Epidermal melanocyte (primary cell): Measurements from ENCODE around the gene ANGPTL5.
A peak's percentile ranks its signal among the peaks of the same experiment; 100 is the strongest.
"Not testable (repeated sequence)": the region's sequence is repeated elsewhere in the genome, so short reads cannot be mapped to it uniquely, and the experiment has no call there.

Experiments
- DNase-seq: peaks from one replicate; pipeline ENCODE4 v3.0.0; 2011; ENCODE audit warnings: low spot score; ENCODE audit not compliant: insufficient read length

The ANGPTL5 gene

DNA sequence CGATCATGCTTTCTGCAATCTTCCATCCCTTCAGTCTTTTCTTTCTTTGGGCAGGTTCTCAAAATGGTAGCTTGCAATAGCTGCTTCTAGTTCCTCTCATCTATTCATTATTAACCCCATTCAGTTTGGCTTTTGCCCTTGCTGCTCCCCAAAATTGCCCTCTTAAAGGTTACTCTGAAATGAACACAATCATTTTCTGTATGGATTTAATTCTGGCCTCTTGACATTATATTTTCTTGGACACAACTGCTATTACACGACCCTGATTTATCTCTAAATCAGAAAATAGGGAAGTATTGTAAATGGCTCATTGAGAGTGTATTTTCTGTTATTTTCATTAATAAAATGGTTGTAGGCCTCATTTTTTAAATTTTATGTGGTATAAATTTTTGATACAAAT is at the start of gene ANGPTL5:
TSS of gene ANGPTL5 (minus strand) at position 101 of the 400 bp plus-strand sequence. CDS start 8,613 bp downstream, outside the sequence.
- no peak for DNase-seq

DNA sequence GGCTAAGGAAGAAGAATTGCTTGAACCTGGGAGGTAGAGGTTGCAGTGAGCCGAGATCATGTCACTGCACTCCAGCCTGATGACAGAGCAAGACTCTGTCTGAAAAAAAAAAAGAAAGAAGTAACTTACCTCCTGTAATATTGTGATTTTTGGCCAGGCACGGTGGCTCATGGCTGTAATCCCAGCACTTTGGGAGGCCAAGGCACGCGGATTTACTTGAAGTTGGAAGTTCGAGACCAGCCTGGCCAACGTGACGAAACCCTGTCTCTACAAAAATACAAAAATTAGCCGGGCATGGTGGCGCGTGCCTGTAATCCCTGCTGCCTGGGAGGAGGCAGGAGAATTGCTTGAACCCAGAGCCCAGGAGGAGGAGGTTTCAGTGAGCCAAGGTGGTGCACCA is 47.9 kb upstream of the ANGPTL5 start:
- not testable (repeated sequence) for DNase-seq

DNA sequence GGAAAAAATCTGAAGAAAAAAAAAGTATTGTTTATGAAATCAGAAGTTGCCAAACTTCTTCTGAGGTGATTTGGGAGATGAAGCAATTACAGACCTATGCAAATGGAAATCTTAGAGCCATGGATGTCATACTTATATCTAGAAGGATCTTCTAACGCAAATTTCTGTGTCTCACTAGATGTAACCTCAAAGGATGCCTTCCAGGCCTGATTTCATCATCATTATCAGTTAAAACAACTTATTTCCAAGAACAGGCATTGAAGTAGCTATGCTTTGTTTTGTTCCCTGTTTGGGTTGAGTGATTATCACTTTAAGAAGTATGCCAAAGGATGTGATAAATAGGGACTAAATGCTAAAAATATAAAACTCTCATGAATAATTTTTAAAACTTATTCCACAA is 43.9 kb upstream of the ANGPTL5 start:
- DNase-seq, result no peak

DNA sequence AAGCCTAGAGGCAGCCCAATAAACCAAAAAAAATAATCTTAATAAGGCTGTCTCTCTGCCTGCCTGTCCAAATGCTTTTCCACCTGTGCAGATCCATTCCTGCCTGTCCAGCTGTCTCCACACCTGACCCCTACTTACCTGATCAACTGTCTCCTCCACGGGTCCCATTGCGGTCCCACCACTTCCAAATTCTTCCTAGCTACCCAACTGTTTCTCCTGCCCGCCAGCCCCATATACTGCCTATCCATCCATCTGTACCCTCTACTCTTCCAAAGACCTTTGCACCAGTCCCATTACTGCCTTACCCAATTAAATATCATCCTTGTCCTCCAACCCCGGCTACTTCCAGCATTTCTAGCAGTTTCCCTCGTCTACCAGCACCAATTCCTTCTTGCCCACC is 39.4 kb upstream of the ANGPTL5 start:
- no peak for DNase-seq

DNA sequence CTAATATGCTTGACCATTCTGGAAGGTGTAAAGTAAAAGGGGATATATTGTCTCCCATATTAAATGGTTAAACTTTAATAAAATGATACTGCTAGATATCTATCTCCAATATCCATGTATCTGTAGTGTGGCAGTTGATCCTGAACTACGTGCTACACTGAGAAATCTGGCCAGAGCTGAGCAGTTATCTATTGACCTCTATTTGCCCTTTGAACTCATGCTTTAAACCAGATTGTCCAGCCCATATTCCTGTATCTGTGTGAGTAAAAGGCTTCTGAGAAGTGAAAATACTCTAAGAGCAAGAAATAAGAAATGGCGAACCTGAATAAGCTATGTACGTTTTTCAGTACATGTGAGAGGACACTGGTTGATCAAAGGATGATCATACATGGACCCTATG is 39.0 kb upstream of the ANGPTL5 start:
- DNase-seq, result no peak

DNA sequence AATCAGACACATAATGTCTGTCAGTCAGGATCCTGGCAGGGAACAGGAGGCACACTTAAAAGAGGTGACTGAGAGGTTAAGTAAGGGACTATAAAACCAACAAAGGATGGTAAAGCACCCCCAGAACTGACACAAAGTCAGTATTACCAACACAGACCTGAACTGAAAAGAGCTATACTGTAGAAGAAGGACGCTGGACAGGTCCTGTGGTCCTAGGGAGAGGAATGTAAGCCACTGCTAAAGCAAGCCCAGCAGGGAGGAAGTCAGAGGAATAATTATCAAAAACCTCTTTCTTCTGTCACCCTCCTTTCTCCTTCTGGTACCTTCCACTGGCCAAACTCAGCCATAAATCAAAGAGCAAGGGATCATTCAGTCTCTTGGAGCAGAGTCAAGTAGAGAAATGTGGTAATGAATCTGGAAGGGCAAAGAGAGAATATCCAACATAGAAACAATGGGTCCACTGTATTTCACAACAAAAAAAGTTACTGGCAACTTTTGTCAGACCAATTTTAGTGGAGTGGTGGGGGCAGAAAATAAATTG is 33.4 kb upstream of the ANGPTL5 start:
- DNase-seq, result no peak

DNA sequence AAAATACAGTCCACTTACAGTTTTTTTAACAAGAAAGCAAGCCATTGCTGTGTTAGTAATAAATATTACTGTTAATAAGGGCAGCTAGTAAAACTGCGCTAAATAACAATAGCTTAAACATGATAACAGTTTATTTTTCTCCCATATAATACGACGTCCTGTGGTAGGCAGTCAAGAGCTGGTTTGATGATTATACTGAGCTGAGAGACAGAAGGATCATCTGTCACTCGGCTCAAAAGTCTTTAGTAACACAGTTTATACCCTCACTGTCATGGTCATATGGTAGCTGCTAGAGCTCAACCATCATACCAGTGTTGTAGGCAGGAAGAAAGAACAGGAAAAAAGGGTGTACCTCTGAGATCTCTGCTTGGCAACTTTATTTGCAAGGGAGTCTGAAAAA is 29.1 kb upstream of the ANGPTL5 start:
- no peak for DNase-seq

DNA sequence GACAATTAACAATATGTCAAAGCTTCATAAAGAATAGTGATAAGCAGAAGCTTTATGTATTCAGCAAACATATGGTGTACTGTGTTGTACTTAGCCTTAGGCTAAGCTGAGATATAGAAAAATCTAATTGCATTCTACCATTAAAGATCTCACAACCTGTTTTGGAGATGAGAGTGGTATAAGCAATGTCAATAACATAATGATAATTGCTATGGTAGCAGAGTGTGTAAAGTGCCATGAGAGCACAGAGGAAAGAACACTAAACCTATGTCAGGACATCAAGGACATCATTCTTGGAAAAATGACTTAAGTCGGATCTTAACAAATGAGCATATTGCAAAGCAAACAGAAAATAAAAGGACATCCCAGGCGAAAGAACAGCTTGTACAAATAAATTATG is 28.6 kb upstream of the ANGPTL5 start:
- DNase-seq, result no peak

DNA sequence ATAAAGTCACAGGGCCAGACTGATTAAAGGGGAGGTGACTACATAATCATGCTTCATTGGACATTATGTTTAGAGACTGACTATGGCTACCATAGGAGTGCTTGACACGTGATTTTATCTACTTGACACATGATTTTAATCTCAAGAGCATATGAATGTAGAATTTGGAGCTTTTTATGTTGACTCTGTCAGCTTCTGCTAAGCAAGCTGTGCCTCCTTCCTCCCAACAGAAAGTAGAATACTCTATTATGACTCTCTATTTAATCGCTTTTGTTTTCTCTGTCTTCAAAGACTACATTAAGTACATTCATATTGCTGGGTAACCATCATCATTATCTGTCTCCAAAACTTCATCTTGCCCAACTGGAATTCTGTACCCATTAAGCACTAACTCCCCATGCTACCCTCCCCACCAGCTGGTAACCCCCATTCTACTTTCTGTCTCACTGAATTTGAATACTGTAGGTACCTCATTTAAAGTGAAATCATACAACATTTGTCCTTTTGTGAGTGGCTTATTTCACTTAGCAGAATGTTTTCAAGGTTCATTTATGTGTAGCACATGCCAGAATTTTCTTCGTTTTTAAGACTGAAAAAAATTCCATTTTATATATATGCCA is 24.7 kb upstream of the ANGPTL5 start:
- no peak for DNase-seq

DNA sequence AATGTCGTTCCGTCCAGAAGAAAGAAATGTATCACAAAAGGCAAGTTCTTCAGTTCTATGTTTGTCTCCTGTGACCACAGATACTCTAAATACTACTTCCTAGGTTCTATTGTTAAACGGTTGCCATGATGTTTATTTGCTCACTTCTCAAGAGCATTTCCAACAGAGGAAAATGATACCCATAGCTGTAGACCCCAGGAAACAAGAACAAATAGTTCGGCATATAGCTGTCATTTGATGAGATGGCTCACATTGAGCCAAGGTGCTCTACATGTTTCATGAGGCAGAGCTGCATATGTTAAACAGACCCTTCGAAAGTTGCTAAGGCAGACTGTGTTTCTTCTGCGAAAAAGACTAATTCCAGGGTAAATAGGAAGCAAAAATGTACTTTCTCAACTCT is 15.4 kb upstream of the ANGPTL5 start:
- no peak for DNase-seq

DNA sequence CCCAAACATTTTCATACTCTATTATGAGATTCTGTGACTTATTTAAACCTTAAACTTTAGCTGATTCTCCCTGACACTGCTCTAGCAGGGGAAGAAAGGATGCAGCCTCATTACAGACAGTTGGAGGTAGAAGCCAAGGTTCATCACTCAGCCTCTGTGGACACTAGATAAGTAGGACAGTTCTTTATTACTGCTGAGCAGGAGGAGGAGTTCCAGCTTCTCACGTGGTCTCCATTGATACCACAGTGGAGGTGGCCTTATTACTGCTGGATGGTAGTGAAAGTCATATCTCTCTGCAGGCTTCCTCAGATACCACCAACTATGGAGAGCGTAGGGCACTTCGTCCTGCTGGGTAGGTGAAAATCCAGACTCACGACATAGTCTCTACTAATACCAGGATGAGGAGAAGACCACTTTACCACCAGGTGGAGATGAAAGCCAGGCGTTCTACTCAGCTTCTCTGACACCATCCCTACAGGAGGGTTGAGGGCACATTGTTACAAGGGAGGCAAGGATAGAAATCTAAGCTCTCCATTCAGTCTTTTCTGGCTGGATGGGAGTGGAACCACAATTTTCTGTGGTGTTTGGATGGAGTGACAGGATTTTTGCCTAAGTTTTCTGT is 13.1 kb upstream of the ANGPTL5 start:
- DNase-seq, result no peak

DNA sequence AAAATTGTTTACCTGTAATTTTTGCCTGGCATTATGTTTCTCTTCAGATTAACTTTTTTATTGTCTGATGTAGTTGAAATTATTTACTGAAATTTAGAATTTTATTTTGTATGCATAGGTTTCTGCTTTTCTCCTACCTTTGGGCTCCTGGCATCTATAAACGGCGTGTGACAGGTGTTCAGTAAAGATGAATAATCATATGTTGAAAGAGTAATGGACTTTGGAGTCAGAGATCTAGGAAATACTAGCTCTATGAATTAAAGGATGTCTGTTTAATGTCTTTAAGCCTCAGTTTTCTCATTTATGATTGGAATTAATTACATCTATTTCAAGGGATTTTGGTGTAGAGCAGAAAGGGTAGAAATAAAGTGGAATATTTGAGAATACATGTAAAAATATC is 7.2 kb upstream of the ANGPTL5 start:
- DNase-seq, result no peak

DNA sequence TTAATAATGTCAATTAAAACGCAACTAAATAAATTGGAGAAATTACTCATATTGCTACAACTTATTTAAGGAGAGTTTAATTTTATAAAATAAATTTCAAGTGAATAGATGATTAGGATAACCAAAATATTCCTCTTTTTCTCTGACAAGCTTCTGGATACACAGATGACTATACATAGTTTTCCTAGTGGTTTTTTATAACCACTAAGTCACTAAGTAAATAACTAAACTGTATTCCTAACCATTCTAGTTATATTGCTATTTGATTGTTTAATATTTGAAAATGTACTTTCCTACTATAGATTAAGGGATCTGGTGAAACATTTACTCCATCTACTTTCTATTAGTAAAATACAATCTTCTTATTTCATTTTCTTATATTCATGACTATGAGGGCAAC is 4.7 kb upstream of the ANGPTL5 start:
- DNase-seq, result no peak

DNA sequence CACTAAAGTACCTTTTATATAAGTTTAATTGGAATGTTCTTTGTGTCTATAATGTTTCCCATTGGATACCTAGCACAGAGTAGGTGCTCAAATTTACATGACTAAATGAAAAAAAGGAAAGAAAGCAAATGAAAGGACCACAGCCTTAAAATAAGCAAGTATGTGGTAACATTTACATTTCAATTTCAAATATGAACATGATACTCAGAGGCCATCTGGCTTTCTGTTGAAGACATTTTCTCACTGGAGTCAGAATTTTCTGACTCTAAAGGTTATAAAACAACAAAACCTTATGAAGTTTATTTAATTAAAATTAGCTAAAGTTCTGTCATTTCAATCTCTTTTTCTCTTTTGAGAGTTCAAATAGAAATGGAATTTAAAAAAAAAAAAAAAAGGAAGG is 904 bp upstream of the ANGPTL5 start:
- no peak for DNase-seq

DNA sequence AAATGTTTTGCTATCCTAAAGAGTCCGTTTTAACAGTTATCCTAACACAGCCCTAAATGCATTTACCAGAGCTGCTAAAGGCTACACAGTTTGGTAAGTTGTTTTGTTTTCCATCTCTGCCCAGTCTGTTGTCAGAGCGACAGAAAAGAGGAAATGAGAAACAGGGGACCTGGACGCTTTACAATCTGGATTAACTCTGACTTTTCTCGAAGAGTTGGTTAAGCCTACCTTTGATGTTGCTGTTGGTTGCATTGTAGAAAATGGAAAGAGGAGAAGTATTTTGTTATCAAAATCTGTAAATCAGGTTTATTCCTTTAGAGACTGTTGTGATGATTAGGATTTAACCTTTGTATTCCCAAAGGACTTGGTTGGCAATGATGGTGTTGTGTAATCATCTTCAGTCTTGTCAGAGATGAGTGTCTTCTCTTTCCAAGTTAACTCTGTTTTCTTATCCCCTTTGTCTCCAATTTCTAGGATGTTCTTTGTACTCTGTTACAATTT is 481 bp downstream of the ANGPTL5 start:
- DNase-seq, result no peak

DNA sequence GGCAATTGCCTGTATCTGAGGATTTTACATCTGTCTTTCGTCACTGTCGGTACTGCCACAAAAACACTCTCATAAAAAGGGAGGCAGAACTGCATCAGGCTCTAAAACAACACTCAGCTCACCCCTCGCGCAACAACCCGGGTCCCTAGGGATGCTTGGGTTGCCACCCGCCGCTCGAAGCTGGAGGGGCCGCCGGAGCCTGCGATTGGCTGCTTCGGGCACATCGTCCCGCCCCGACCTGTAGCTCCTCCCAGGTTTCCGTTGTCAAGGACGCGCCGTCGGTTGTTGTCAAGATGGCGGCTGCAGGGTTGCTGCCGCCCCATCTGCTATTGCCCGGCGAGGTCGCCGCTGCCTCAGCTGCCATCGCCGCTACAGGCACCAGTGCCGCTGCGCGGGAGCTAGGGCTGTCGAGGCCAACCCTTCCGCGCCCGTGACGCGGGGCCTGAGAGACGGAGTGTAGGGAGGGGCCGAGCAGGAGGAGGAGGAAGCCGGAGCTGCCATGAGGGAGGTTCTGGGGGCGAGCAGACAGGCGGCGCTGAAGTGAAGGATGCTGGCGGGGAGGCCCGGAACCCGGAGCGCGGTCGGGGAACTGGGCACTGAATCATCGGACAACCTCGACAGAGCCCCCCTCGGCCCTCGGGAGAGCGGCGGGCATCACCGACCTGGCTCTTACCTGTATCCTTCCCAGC is 1.4 kb downstream of the ANGPTL5 start, which contains the start of gene CEP126:
TSS of gene CEP126 (plus strand) at position 273 of the 689 bp plus-strand sequence. CDS start at position 548, 275 bp downstream.
- DNase-seq, result peak; percentile 88

DNA sequence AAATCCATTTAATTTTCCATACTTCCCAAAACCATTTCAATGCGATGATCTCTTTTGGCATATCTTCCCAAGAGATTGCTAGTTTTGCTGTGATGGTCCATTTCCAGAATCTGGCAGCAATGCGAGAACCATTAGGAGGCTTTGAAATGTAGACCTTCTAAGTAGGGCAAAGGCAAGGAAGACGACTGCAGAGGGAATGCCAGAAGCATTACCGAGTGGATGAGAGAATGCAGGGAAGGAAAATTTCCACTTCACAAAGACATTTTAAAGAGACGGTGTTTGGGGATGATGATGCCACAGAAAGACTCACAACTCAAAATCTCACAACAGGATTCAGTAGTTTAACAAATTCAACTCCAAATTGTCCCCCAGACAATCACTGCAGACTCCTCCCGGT is 2.0 kb downstream of the ANGPTL5 start:
- no peak for DNase-seq

DNA sequence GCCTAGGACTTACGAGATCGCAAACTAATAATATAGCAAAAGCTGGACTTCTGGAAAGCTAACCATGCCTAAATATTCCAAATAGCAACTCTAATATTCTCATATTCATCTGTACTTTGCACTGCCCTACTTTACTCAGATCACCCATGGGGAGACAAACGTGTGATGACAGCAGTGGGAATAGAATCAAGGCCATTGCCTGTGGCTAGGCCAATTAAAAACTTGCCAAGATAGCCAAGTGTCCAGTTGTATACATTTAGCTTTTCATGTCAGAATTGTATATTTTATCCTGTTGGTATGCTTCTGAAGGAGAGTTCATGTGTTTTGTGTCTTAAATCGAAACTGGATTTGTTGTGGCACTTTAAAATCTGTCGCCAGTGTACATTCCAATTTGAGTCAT is 2.7 kb downstream of the ANGPTL5 start:
- DNase-seq, result no peak

DNA sequence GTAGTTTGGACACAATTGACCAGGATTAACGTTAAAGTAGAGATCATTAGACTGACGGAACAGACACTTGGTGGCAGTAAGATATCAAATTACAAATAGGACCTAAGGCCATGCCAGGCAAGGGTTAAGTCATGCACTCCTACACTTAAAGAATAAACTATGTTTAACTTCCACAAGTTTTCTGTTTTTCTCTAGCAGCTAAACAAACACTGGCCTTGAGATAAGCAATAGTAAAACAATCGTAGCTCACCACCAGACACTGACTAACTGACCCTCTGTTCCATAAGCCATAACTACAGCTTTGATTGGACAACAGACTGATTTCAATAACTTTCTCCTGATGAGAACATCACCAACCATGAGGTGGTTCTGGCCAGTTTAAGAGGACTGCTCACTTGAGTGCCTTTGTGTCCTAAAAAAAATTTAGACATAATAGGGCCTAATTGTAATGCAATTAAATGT is 3.5 kb downstream of the ANGPTL5 start:
- DNase-seq, result no peak

DNA sequence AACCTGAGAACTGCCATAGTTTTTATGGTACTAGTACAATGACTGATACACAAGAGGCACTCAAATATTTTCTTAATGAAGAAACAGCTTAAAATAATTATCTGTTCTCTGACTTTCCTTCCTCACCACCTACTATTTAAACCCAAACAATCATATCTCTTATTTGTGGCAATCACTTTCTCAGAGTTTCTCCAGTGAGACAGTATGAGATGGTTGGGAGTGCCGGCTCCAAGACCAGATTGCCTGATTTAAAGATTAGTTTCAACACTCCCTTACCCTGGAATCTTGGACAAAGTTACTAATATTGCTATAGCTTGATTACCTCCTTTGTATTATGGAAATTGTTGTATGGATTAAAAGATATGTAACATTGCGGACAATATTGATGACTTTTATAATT is 7.2 kb downstream of the ANGPTL5 start:
- DNase-seq, result no peak

DNA sequence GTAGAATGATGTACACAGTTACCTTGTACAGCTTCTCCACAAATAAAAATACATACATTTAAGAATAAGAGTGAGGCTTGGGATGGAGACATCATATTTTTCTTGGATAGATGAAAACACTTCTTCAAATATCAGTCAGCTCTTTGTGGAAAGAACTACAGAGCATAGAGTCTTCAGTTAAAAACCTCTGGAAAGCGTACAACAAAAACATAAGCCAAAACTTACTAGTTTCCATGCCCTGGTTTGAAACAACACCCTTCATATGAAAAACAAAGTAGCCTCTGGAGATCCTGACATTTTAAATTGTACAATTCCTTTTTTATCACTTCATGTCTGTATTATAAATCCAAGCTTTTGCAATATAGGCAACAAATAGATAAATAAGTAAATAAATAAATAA is 8.5 kb downstream of the ANGPTL5 start:
- DNase-seq, result no peak

DNA sequence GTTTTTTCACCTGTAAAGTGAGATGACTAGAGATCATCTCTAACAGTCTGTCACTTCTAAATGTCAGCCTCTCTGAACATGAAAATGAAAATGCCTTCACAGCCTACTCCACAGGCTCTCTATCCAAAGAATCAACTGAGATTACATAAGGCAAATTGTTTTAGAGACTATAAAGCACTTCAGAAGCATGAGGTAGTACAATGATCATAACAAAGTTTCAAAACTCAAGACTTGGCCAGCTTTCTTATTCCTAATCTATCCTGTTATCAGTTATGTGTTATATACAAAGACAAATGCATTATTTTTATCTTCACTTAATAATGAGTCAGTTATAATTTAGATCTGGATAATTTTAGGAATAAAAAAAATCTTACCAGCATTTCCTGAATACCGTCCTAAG is 21.8 kb downstream of the ANGPTL5 start:
- DNase-seq, result no peak
